Spleen (tissue), 7 donors: ENCODE measurements around the gene EPAS1.

Experiments
- POLR2A ChIP-seq, 3 donors: fragments of 450-650 bp; IDR thresholded peaks; one replicate each; pipeline ENCODE4 v1.5.1; 2017; ENCODE audit warnings: antibody characterized with exemption in 3 of 3, mild to moderate bottlenecking in 1 of 3
- POLR2AphosphoS5 ChIP-seq, 3 donors: sonication (generic); formaldehyde crosslinking; IDR thresholded peaks; one replicate each; pipeline ENCODE4 v1.5.1; 2017; ENCODE audit warnings: antibody characterized with exemption in 3 of 3
- TF ChIP-seq, protein P1 (sequence below), 11 experiments: fragments of 200-600 bp in 7 of 11; fragments of 450-650 bp in 4 of 11; sonication (generic) in 4 of 11; IDR thresholded peaks in 8 of 11; conservative IDR thresholded peaks in 3 of 11; 1 replicate in 7 of 11; 2 replicates in 4 of 11; pipeline versions ENCODE4 v1.4.0 to v1.8.0; 2016 to 2021; ENCODE audit warnings: antibody characterized with exemption in 11 of 11, inconsistent platforms in 4 of 11, mild to moderate bottlenecking in 1 of 11
- donor health status: DM: no; HTN: no; CAD: no; lungs with moderate emphysema.
- donor health status: DM: no; HTN: no; CAD: no.
- donor health status: DM: no; HTN: no; CAD: no.

DNA sequence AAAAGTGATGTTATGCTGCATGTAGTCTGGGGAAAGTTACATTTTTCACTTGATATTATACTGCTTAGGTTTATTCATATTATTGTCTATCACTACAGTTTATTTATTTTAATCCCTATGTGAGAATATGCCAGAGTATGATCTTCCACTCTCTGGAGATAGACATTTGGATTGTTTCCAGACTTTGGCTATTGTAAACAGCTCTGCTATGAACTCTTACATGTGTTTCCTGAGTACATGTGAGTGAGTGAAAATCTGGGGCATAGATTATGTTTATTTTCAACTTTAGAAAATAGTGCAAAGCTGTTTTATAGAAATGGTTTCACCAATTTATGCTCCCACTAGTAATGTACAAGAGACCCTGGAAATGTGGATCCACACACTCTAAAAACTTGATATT lies 49.0 kb upstream of the EPAS1 start:
- TF ChIP-seq, protein P1, sequence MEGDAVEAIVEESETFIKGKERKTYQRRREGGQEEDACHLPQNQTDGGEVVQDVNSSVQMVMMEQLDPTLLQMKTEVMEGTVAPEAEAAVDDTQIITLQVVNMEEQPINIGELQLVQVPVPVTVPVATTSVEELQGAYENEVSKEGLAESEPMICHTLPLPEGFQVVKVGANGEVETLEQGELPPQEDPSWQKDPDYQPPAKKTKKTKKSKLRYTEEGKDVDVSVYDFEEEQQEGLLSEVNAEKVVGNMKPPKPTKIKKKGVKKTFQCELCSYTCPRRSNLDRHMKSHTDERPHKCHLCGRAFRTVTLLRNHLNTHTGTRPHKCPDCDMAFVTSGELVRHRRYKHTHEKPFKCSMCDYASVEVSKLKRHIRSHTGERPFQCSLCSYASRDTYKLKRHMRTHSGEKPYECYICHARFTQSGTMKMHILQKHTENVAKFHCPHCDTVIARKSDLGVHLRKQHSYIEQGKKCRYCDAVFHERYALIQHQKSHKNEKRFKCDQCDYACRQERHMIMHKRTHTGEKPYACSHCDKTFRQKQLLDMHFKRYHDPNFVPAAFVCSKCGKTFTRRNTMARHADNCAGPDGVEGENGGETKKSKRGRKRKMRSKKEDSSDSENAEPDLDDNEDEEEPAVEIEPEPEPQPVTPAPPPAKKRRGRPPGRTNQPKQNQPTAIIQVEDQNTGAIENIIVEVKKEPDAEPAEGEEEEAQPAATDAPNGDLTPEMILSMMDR (IDR thresholded peaks at IDR 0.05 in 8 of 11, conservative IDR thresholded peaks at IDR 0.05 in 3 of 11), result no peak
- TF ChIP-seq POLR2A (IDR thresholded peaks at IDR 0.05), result no peak
- no peak for TF ChIP-seq POLR2AphosphoS5 (IDR thresholded peaks at IDR 0.05)
